ENCODE data around the gene BCL7B. TPM values are rescaled to one million over a fixed set of nuclear protein-coding genes. Genes with fewer than 3 reads are reported as not detected.
"Not testable (repeated sequence)": the region's sequence is repeated elsewhere in the genome, so short reads cannot be mapped to it uniquely, and the experiment has no call there.

Gene BCL7B
- total RNA-seq, 1 donor from 2014 or later: 11.8 TPM

DNA sequence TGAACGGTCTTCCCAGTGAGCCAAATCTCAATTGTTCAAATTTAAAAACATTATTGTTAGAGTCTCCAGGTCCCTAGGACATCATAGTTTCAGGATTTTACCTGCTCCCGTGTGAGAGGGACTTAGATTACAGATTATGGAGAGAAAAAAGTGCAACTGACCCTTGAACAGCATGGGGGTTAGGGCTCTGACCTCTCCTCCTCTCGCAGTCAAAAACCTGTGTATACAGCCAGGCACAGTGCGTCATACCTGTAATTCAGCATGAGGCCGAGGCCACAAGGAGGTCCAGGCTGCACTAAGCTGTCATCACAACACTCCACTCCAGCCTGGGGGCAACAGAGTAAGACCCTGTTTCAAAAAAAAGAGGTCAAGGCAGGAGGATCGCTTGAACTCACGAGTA is 60.9 kb downstream of the BCL7B start:
- DNase-seq: no peak

DNA sequence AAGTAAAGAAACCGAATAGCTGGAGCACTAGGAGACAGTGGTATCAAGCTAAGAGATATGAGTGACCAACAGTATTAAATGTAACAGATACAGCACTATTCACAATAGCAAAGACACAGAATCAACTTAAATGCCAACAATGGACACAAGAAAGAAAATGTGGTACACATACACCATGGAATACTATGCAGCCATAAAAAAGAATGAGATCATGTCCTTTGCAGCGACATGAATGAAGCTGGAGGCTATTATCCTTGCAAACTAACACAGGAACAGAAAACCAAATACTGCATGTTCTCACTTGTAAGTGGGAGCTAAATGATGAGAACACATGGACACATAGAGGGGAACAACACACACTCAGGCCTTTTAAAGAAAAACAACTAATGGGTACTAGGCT is 62.0 kb downstream of the BCL7B start:
- DNase-seq: not testable (repeated sequence)

DNA sequence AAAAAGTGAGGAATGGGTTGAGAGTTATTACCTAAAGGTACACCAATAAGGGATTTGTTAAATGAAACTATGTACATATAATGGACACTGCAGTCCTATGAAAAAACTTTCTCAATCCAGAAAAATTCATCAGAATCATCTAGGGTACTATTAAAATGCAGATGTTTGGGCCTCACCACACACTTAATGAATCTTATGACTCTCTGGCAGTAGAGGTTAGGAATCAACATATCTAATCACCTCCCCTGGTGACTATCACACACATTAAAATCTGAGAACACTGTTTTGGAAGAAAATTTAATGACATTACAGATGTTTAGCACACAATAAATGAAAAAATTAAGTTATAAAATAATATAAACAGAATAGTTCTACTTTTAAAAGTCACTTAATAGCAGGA is 67.5 kb downstream of the BCL7B start:
- no peak for DNase-seq

DNA sequence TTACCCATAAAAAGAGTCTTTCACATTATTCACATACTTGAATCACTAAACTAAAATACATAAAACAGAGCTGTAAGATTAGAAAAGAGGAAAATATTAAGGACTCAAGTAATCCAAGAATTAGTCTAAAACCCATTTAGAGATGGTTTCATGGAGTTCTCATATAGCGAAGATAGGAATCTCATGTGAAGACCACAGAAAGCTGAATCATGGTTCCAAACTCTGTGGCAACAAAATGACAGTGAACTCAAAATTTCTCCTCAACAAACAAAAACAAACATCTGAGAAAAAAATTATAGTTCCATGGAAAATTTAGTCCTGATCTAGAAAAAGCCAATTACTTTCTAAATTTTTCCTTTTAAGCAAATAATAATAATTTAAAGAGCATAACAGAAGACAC is 70.0 kb downstream of the BCL7B start:
- DNase-seq: no peak

Small RNA genes lying within 50 kb of the gene (small RNA-seq; reads per million reads assigned to genes)
- not detected for gene RNU6-1198P (ENCODE audit: low replicate concordance)

Other genes starting within 250 kb of the BCL7B start
- gene NSUN5, start 248.9 kb downstream of the BCL7B start, total RNA-seq: 23.8 TPM
- gene TRIM50, start 229.6 kb downstream of the BCL7B start, total RNA-seq: 0.31 TPM
- gene FKBP6, start 229.5 kb downstream of the BCL7B start, total RNA-seq: not detected
- 9.3 TPM for gene FZD9, start 123.9 kb downstream of the BCL7B start, total RNA-seq
- gene BAZ1B, start 35.4 kb downstream of the BCL7B start, total RNA-seq: 59.1 TPM
- 49.1 TPM for gene TBL2, start 20.9 kb upstream of the BCL7B start, total RNA-seq
- 3.4 TPM for gene MLXIPL, start 66.8 kb upstream of the BCL7B start, total RNA-seq
- 4.2 TPM for gene VPS37D, start 110.1 kb upstream of the BCL7B start, total RNA-seq
- 1.7 TPM for gene DNAJC30, start 125.8 kb upstream of the BCL7B start, total RNA-seq
- gene BUD23, start 125.9 kb upstream of the BCL7B start, total RNA-seq: 30.1 TPM
- 9.7 TPM for gene STX1A, start 162.0 kb upstream of the BCL7B start, total RNA-seq
- 19.9 TPM for gene ABHD11, start 181.1 kb upstream of the BCL7B start, total RNA-seq
- 9.9 TPM for gene CLDN3, start 212.6 kb upstream of the BCL7B start, total RNA-seq

Data from tongue (tissue), 3 donors.